Astrocyte of the cerebellum (primary cell): Measurements from ENCODE around the gene SNX11.
A peak's percentile ranks its signal among the peaks of the same experiment; 100 is the strongest.

Experiments
- DNase-seq: peaks from one replicate; pipeline ENCODE4 v3.0.0-alpha.2; 2011; ENCODE audit warnings: low read depth
- H3K4me3 ChIP-seq: 2 replicates; pipeline ENCODE4 v1.5.1; 2011; ENCODE audit warnings: mild to moderate bottlenecking, low read depth, low read length, moderate library complexity
- in situ Hi-C: cut with HindIII; loops from 2 replicates; pipeline ENCODE4 v1.10.0; 2017; ENCODE audit warnings: low sequenced_read_pairs
- TF ChIP-seq, protein P1 (sequence below): IDR thresholded peaks from 2 replicates; pipeline ENCODE4 v1.5.1; 2012; ENCODE audit warnings: low read length, low read depth, moderate library complexity, mild to moderate bottlenecking; ENCODE audit errors: missing control alignments

Gene SNX11

DNA sequence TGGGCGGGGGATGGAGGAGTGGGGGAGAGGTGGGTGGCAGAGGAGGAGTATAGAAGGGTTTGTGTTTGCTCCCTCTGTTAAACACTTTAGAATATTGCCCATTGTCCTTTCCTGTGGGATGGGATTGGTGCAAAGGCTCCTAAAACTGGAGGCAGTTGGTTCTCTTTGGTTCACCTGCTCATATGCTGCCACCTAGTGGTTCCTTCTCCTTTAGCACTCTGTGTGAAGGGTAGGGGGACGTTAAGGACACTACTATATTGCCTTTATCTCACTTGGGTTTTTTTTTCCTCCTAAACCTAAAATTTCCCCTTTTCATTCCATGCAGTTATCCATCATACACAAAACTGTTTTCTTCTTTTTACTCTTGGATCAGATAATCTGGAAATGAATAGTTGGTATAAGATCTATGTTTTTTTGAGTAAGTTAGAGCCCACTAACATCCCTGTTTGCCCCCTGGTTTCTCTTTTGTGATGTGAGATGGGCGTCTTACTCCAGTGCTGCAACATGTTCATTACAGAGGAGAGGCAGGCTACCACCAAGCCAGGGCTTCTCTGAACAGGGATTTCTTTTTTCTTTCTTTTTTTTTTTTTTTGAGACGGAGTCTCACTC is 23.8 kb downstream of the SNX11 start:
- TF ChIP-seq, protein P1, sequence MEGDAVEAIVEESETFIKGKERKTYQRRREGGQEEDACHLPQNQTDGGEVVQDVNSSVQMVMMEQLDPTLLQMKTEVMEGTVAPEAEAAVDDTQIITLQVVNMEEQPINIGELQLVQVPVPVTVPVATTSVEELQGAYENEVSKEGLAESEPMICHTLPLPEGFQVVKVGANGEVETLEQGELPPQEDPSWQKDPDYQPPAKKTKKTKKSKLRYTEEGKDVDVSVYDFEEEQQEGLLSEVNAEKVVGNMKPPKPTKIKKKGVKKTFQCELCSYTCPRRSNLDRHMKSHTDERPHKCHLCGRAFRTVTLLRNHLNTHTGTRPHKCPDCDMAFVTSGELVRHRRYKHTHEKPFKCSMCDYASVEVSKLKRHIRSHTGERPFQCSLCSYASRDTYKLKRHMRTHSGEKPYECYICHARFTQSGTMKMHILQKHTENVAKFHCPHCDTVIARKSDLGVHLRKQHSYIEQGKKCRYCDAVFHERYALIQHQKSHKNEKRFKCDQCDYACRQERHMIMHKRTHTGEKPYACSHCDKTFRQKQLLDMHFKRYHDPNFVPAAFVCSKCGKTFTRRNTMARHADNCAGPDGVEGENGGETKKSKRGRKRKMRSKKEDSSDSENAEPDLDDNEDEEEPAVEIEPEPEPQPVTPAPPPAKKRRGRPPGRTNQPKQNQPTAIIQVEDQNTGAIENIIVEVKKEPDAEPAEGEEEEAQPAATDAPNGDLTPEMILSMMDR: peak; percentile 88
- in situ Hi-C loops: no loop called here
- peak; percentile 48 for DNase-seq
- no peak overlapping the region for H3K4me3 ChIP-seq

DNA sequence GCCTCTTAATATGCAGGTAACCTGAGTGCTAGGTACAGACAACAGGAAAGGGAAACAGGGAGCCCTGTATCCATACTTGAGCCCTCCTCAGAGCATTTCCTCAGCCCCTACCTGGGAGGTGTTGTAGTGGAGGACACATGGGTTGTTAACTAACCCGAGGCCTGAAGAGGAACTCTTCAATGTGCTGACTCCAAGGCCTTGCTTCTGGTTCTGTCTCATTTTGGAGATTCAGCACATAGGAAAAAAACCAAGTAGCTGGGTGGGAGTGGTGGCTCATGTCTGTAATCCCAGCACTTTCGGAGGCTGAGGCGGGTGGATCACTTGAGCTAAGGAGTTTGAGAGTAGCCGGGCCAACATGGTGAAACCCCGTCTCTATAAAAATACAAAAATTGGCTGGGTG is 24.8 kb downstream of the SNX11 start:
- no peak overlapping the region for H3K4me3 ChIP-seq
- TF ChIP-seq, protein P1: no peak
- no peak for DNase-seq
- in situ Hi-C loops: no loop called here

DNA sequence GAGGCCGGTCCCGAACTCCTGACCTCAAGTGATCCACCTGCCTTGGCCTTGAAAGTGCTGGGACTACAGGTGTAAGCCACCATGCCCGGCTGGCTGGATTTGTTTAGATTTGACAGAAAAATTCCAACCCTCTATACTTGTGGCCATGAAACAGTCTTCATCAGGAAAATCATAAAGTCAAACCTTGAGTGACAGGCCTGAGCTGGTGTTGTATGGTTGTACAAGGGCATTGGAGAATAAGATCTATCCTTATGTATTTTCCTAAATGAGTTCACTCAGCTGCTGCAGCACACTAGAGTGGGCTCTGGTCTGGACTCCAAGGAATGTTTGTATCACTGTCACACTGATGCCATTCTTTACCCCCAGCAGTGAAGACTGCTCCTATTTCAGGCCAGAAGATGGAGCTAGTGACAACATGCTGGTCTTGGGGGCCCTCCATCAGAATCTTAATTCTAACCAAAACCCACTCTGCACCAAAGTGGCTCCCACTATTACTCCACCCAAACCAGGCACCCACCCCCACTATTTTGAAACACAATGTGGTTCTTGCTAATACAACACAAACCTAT is 27.4 kb downstream of the SNX11 start:
- in situ Hi-C loops: loop anchor here (5.0 kb wide), 1 partner anchor 38 kb away; no protein-coding TSS in a partner anchor

DNA sequence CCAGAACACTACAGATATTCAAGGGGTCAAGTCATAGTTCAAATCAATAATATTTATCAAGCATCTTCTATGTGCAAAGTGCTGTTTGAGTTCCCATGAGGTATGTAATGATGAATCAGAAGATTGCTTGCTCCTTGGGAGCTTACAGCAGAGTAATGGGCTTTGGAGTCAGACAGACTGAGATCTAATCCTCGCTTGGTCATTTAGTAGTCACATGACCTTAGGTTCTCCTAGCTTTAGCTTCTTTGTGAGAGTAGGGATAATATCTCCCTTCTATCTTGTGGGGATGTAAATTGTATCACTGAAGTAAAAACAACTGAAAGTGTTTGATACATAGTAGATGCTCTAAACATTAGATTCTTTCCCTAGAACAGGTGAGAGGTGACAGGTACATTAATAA is 30.1 kb downstream of the SNX11 start:
- in situ Hi-C loops: loop anchor here (5.0 kb wide), 1 partner anchor 40 kb away; no protein-coding TSS in a partner anchor

More for the DNA sequence above, 27.4 kb downstream of the SNX11 start:
- DNase-seq: no peak
- H3K4me3 ChIP-seq: no peak overlapping the region
- TF ChIP-seq, protein P1: no peak

DNA sequence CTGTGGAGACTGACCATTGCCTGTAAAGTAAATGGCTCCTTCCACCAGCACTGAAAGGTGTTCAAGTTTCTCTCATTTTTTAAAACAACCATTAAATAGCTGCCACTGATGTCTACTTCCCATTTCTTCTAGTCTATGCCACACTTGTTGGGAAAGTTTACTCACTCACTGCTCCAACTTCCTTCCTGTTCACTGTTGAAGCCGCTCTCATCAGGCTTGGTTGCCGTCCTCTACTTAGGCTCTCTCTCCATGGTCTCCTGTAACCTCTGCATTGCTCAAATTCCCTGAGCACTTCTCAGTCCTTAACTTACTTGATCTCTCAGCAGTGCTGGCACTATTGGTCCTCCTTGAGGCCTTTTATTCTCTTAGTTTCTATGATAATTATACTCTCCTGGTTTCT is 32.4 kb downstream of the SNX11 start:
- in situ Hi-C loops: loop anchor here (5.0 kb wide), 1 partner anchor 43 kb away; no protein-coding TSS in a partner anchor
- H3K4me3 ChIP-seq: no peak overlapping the region
- TF ChIP-seq, protein P1: no peak
- DNase-seq: no peak

More for the DNA sequence above, 30.1 kb downstream of the SNX11 start:
- DNase-seq: no peak
- TF ChIP-seq, protein P1: no peak
- H3K4me3 ChIP-seq: no peak overlapping the region

DNA sequence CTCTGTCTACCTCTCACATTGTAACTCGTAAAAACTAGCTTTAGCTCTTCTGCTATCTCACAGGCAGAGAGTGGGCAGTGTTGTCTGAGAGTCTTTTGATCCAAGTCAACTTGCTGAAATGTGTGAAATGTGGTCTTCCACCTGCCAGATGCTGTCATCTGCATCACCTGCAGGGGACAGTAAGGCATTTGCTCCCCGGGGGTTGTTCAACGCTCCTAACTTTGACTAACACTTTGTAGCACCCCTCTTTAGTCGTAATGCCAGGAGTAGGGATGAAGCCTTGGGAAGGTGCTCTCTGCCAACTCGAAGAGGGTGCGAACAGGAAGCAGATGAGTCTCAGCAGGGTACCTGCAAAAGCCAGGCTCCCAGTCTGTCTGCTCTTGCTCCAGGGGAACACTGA is 36.1 kb downstream of the SNX11 start:
- H3K4me3 ChIP-seq: no peak overlapping the region
- TF ChIP-seq, protein P1: no peak
- DNase-seq: no peak
- in situ Hi-C loops: no loop called here
